DMS153 treated with DMSO at 0.1 percent for 48 hours (cell line): ENCODE results near the gene RAB40AL.

Experiments
- DNase-seq: peaks from one replicate; lab custom pipeline; 2025; ENCODE audit not compliant: unreplicated experiment; lab: John Stamatoyannopoulos, UW

Gene RAB40AL

GRCh38 chrX:102979536-102979935, 42.5 kb downstream of the RAB40AL start:
- no peak for DNase-seq

GRCh38 chrX:102983205-102983604, 46.1 kb downstream of the RAB40AL start:
- no peak for DNase-seq

GRCh38 chrX:102985192-102985591, 48.1 kb downstream of the RAB40AL start:
- DNase-seq = no peak
